HG03025 (cell line): Measurements from ENCODE around the gene TNS1.

Experiments
- ATAC-seq: cut with Tn5 transposase; IDR thresholded peaks from one replicate; pipeline ENCODE4 v1.9.1; 2021; ENCODE audit warnings: mild to moderate bottlenecking, moderate library complexity; ENCODE audit not compliant: unreplicated experiment, low FRiP score

Gene TNS1

GRCh38 chr2:217947383-217948350, 55.1 kb downstream of the TNS1 start:
- no peak for ATAC-seq

GRCh38 chr2:217946051-217946450, 56.7 kb downstream of the TNS1 start:
- ATAC-seq, result no peak

GRCh38 chr2:217945530-217945929, 57.3 kb downstream of the TNS1 start:
- ATAC-seq, result no peak

- no peak for ATAC-seq
Observed at GRCh38 chr2:217944923-217945322, 57.9 kb downstream of the TNS1 start.

- no peak for ATAC-seq
Observed at GRCh38 chr2:217944366-217944765, 58.4 kb downstream of the TNS1 start.

- no peak for ATAC-seq
Observed at GRCh38 chr2:217943446-217944321, 59.1 kb downstream of the TNS1 start.

GRCh38 chr2:217942731-217943335, 60.0 kb downstream of the TNS1 start:
- ATAC-seq, result no peak

GRCh38 chr2:217941886-217942728, 60.7 kb downstream of the TNS1 start:
- no peak for ATAC-seq

- no peak for ATAC-seq
Observed at GRCh38 chr2:217941339-217941738, 61.5 kb downstream of the TNS1 start.

- no peak for ATAC-seq
Observed at GRCh38 chr2:217940261-217941220, 62.3 kb downstream of the TNS1 start.

- no peak for ATAC-seq
Observed at GRCh38 chr2:217939629-217940245, 63.1 kb downstream of the TNS1 start.

GRCh38 chr2:217939220-217939619, 63.6 kb downstream of the TNS1 start:
- ATAC-seq, result no peak

- no peak for ATAC-seq
Observed at GRCh38 chr2:217938036-217938435, 64.8 kb downstream of the TNS1 start.

- no peak for ATAC-seq
Observed at GRCh38 chr2:217937446-217937845, 65.3 kb downstream of the TNS1 start.

- ATAC-seq, result no peak
Observed at GRCh38 chr2:217936952-217937351, 65.8 kb downstream of the TNS1 start.

- ATAC-seq, result no peak
Observed at GRCh38 chr2:217935901-217936684, 66.7 kb downstream of the TNS1 start.

GRCh38 chr2:217935235-217935879, 67.4 kb downstream of the TNS1 start:
- no peak for ATAC-seq
